Endodermal cell (in vitro differentiated cells): ENCODE data around the gene COL9A3. TPM values are rescaled to one million over a fixed set of nuclear protein-coding genes. Genes with fewer than 3 reads are reported as not detected.

Source experiments
- DNase-seq: peaks from one replicate; pipeline ENCODE4 v3.0.0-alpha.2; 2017
- H3K27ac ChIP-seq: 2 replicates; pipeline ENCODE4 v1.5.1; 2013; ENCODE audit warnings: mild to moderate bottlenecking, low read depth, low read length, moderate library complexity
- H3K27me3 ChIP-seq: 2 replicates; pipeline ENCODE4 v1.6.1; 2013; ENCODE audit warnings: mild to moderate bottlenecking, low read length, moderate library complexity; ENCODE audit not compliant: insufficient read depth, control insufficient read depth, poor library complexity, severe bottlenecking
- H3K36me3 ChIP-seq: 2 replicates; pipeline ENCODE4 v1.7.0; 2013; ENCODE audit warnings: mild to moderate bottlenecking, low read length, moderate library complexity; ENCODE audit not compliant: control insufficient read depth, insufficient read depth
- H3K4me1 ChIP-seq: one replicate; pipeline ENCODE4 v1.7.0; 2013; ENCODE audit warnings: low read length; ENCODE audit not compliant: control insufficient read depth, insufficient read depth
- H3K4me3 ChIP-seq: 2 replicates; pipeline ENCODE4 v1.5.1; 2013; ENCODE audit warnings: mild to moderate bottlenecking, low read length, moderate library complexity
- H3K9ac ChIP-seq: 2 replicates; pipeline ENCODE4 v1.6.1; 2013; ENCODE audit warnings: mild to moderate bottlenecking, low read length, moderate library complexity; ENCODE audit not compliant: poor library complexity, severe bottlenecking; ENCODE audit errors: extremely low read depth
- H3K9me3 ChIP-seq: 2 replicates; pipeline ENCODE4 v1.6.1; 2013; ENCODE audit warnings: mild to moderate bottlenecking, low read length, moderate library complexity; ENCODE audit not compliant: control insufficient read depth
- H3K27ac Mint-ChIP-seq: 2 replicates; pipeline ENCODE4 v1.8.0; 2020; ENCODE audit warnings: mixed read lengths
- H3K27me3 Mint-ChIP-seq: 2 replicates; pipeline ENCODE4 v1.8.0; 2021; ENCODE audit warnings: mild to moderate bottlenecking, mixed read lengths; ENCODE audit not compliant: insufficient read depth
- H3K36me3 Mint-ChIP-seq: 2 replicates; pipeline ENCODE4 v1.8.0; 2020; ENCODE audit warnings: low read depth, mixed read lengths
- H3K4me1 Mint-ChIP-seq: 2 replicates; pipeline ENCODE4 v1.8.0; 2020; ENCODE audit warnings: mixed read lengths
- H3K4me3 Mint-ChIP-seq: 2 replicates; pipeline ENCODE4 v1.8.0; 2020; ENCODE audit warnings: mild to moderate bottlenecking, moderate library complexity, mixed read lengths
- H3K9me3 Mint-ChIP-seq: 2 replicates; pipeline ENCODE4 v1.8.0; 2020; ENCODE audit warnings: mild to moderate bottlenecking, mixed read lengths
- WGBS, 2 experiments: methylation state at CpG; one replicate each; pipeline versions ENCODE4 v1.1.5 to v1.1.7; 2013; ENCODE audit warnings: missing lambda C conversion rate in 2 of 2, mixed read lengths in 1 of 2; ENCODE audit not compliant: insufficient coverage in 1 of 2, insufficient read length in 1 of 2; 5-methylcytosine and 5-hydroxymethylcytosine counted together
- total RNA-seq, 2 donors: library from RNA; stranded (reverse); fragmentation: NEBNext Ultra II Directional in 1 of 2; extraction: Animal tissue kit (Norgen Biotek cat#: 25700) in 1 of 2; gene quantifications; 2 replicates in 1 of 2; 3 replicates in 1 of 2; pipeline ENCODE4 v1.2.1, GENCODE V29; 2021
- TF ChIP-seq, protein P1 (sequence below): fragments of 200-600 bp; sonication (generic); conservative IDR thresholded peaks from 2 replicates; pipeline ENCODE4 v1.5.0; 2021; ENCODE audit warnings: antibody characterized with exemption, mild to moderate bottlenecking

COL9A3 gene
- total RNA-seq, 2 donors from 2014 or later: 48.9 to 133 TPM

DNA sequence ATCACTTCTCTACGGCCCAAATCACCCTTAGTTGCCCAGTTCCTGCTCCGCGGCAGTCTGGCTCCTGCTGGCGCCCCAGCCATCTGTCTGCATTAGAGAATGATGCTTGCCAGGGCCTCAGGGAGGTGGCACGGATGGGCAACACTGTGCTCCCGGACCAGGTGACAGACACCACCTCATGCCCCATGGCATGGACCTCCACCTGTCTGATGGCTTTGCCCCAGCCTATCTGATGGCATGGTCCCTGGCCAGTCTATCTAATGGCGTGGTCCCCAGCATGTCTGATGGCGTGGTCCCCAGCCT is 39.4 kb upstream of the COL9A3 start:
- H3K9ac ChIP-seq: no peak overlapping the region
- no peaks in the 10 kb centered on the region for H3K9me3 ChIP-seq
- H3K27ac ChIP-seq: no peak overlapping the region
- no peaks in the 10 kb centered on the region for H3K27me3 ChIP-seq
- no peaks in the 10 kb centered on the region for H3K36me3 Mint-ChIP-seq
- no peak overlapping the region for H3K4me3 Mint-ChIP-seq
- no peak for DNase-seq
- H3K27me3 Mint-ChIP-seq: no peaks in the 10 kb centered on the region
- H3K36me3 ChIP-seq: no peaks in the 10 kb centered on the region
- H3K4me3 ChIP-seq: no peak overlapping the region
- WGBS, 2 experiments: 87 to 90% methylated on average over 3 to 8 of the region's 8 CpGs
- no peaks in the 10 kb centered on the region for H3K4me1 ChIP-seq
- no peak overlapping the region for H3K27ac Mint-ChIP-seq
- H3K9me3 Mint-ChIP-seq: peaks cover 2% of the 10 kb centered on the region
- H3K4me1 Mint-ChIP-seq: peaks cover 1% of the 10 kb centered on the region
- TF ChIP-seq, protein P1, sequence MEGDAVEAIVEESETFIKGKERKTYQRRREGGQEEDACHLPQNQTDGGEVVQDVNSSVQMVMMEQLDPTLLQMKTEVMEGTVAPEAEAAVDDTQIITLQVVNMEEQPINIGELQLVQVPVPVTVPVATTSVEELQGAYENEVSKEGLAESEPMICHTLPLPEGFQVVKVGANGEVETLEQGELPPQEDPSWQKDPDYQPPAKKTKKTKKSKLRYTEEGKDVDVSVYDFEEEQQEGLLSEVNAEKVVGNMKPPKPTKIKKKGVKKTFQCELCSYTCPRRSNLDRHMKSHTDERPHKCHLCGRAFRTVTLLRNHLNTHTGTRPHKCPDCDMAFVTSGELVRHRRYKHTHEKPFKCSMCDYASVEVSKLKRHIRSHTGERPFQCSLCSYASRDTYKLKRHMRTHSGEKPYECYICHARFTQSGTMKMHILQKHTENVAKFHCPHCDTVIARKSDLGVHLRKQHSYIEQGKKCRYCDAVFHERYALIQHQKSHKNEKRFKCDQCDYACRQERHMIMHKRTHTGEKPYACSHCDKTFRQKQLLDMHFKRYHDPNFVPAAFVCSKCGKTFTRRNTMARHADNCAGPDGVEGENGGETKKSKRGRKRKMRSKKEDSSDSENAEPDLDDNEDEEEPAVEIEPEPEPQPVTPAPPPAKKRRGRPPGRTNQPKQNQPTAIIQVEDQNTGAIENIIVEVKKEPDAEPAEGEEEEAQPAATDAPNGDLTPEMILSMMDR: no peak

DNA sequence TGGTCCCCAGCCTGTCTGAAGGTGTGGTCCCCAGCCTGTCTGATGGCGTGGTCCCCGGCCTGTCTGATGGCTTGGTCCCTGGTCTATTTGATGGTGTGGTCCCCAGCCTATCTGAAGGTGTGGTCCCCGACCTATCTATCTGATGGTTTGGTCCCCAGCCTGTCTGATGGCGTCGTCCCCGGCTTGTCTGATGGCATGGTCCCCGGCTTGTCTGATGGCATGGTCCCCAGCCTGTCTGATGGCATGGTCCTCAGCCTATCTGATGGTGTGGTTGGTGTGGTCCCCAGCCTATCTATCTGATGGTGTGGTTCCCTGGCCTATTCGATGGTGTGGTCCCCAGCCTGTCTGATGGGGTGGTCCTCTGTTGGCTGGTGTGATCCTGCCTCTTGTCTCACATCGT is 38.8 kb upstream of the COL9A3 start:
- Histone ChIP-seq H3K9ac (no peak overlapping the region), H3K27ac (no peak overlapping the region), H3K4me1 (no peaks in the 10 kb centered on the region), H3K36me3 (no peaks in the 10 kb centered on the region), H3K9me3 (no peaks in the 10 kb centered on the region), H3K4me3 (no peak overlapping the region), H3K27me3 (no peaks in the 10 kb centered on the region)
- H3K27me3 Mint-ChIP-seq: no peaks in the 10 kb centered on the region
- H3K4me3 Mint-ChIP-seq: no peak overlapping the region
- H3K27ac Mint-ChIP-seq: no peak overlapping the region
- no peak for DNase-seq
- peaks cover 1% of the 10 kb centered on the region for H3K4me1 Mint-ChIP-seq
- H3K9me3 Mint-ChIP-seq: peaks cover 2% of the 10 kb centered on the region
- TF ChIP-seq, protein P1: no peak
- WGBS, 2 experiments: 92 to 93% methylated on average over 3 to 9 of the region's 9 CpGs
- H3K36me3 Mint-ChIP-seq: no peaks in the 10 kb centered on the region

DNA sequence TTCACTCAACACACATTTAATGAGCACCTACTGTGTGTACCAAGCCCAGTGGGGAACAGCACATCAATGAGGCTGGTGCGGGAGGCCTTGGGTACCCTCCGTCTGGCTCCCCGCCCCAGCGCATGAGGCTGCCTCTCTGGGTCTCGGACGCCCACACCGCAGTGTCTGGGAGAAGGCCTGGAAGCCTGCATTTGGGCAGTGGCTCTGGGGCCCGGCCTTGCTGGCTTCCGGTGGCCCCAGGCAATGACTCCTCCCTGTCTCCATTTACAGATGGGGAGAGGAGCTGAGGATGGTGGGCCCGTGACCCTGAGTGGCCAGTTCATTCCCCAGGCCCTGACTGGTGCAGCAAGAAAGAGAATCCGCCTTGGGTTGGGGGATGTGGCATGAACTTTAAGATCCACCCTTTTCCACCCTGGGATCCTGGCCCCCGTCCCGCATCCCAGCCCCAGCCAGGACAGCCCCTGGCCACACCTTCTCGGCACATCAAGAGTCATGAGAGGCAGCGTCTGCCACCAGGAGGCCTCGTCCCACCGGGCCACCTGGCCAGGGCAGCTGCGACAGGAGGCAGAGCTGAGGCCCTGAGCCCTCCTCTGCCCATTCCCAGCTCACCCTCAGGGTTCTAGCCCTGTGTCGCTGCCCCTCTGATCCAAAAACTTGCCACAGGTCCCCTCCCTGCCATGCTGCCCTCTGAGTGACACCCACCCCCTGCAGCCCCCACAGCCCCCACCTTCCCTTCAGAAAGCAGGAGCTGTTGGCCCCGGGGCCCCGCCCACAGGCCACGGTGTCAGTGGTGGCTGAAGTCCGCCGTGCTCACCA is 38.0 kb upstream of the COL9A3 start:
- H3K4me3 ChIP-seq: no peak overlapping the region
- Mint-ChIP-seq H3K27ac (no peak overlapping the region), H3K4me1 (peaks cover 1% of the 10 kb centered on the region), H3K9me3 (peaks cover 2% of the 10 kb centered on the region), H3K36me3 (no peaks in the 10 kb centered on the region), H3K4me3 (no peak overlapping the region), H3K27me3 (no peaks in the 10 kb centered on the region)
- H3K9ac ChIP-seq: no peak overlapping the region
- H3K9me3 ChIP-seq: no peaks in the 10 kb centered on the region
- no peaks in the 10 kb centered on the region for H3K36me3 ChIP-seq
- peak; percentile 81 for DNase-seq
- H3K27me3 ChIP-seq: no peaks in the 10 kb centered on the region
- 75 to 80% methylated on average over 10 to 24 of the region's 24 CpGs for WGBS, 2 experiments
- H3K4me1 ChIP-seq: no peaks in the 10 kb centered on the region
- TF ChIP-seq, protein P1: peak; percentile 51
- H3K27ac ChIP-seq: no peak overlapping the region
